Activated T-helper 1 cell treated with anti-CD3 and anti-CD28 coated beads, Interleukin-12 subunit alpha, Interleukin-12 subunit beta, Interleukin-2, Interleukin-4 antibody, amounts not matched to agents 30 ng/mL and 10 ng/mL and 1 ng/mL, durations not matched to agents 14 hours and 24 hours and 36 hours (primary cell): ENCODE measurements around the gene RAB38. TPM values are rescaled to one million over a fixed set of nuclear protein-coding genes. Genes with fewer than 3 reads are reported as not detected.

Experiments
- DNase-seq: peaks from one replicate; pipeline ENCODE4 v3.0.0; 2021; ENCODE audit warnings: low spot score
- H3K27ac Mint-ChIP-seq: one replicate; pipeline ENCODE4 v1.8.0; 2021; ENCODE audit warnings: mild to moderate bottlenecking, mixed read lengths
- H3K27me3 Mint-ChIP-seq: one replicate; pipeline ENCODE4 v1.8.0; 2022; ENCODE audit warnings: mild to moderate bottlenecking, moderate library complexity, mixed read lengths; ENCODE audit not compliant: insufficient read depth
- H3K36me3 Mint-ChIP-seq: one replicate; pipeline ENCODE4 v1.8.0; 2021; ENCODE audit warnings: low read depth, mixed read lengths
- H3K4me1 Mint-ChIP-seq: one replicate; pipeline ENCODE4 v1.8.0; 2021; ENCODE audit warnings: low read depth, mixed read lengths
- H3K4me3 Mint-ChIP-seq: one replicate; pipeline ENCODE4 v1.8.0; 2021; ENCODE audit warnings: mild to moderate bottlenecking, moderate library complexity, mixed read lengths
- H3K9me3 Mint-ChIP-seq: one replicate; pipeline ENCODE4 v1.8.0; 2021; ENCODE audit warnings: mixed read lengths
- intact Hi-C: fragments of 100-400 bp; cut with micrococcal nuclease; formaldehyde crosslinking; loops from one replicate; pipeline ENCODE4 v1.15.1; 2024
- total RNA-seq: library from RNA; stranded (reverse); gene quantifications from 2 replicates; pipeline ENCODE4 v1.2.3, GENCODE V29; 2022

RAB38 gene
- total RNA-seq, 1 donor from 2014 or later: 2.0 TPM

DNA sequence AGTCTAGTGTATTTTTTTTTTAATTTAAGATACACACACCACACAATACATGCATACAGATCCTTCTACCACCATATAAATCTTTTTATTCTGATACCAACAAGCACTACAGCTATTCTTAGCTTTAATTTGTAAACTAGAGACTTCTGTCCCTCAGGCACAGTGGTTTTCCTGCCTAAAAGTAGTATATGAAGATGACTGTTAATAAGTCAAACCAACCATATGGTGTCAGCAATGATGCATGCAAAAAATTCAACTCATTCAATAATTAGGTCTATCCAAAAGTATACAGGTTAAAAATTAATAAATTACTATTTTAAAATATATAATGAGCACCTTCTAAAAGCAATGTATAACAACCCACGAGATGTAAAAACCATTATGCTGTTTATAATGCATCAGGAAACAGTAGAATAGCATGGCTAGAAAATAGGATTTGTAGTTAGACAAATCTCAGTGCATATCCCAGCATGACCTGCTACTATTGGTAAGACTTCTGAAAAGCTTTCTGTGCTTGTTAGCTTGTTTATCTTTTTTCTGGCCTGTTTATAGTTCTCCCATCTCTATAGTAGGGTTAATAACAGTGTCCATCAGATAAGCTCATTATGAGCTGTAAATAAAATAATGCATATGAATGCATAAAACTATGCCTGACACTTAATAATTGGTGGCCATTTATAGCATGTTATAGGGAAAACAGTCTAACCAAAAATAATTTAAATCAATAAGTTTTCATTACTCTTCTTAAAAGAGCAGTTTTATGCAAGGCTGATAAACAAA is 10.2 kb downstream of the RAB38 start:
- H3K9me3 Mint-ChIP-seq: no peaks in the 10 kb centered on the region
- no peaks in the 10 kb centered on the region for H3K4me1 Mint-ChIP-seq
- peaks cover 8% of the 10 kb centered on the region for H3K27me3 Mint-ChIP-seq
- H3K27ac Mint-ChIP-seq: no peak overlapping the region
- no peak for DNase-seq
- no peak overlapping the region for H3K4me3 Mint-ChIP-seq
- intact Hi-C loops: no loop called here
- no peaks in the 10 kb centered on the region for H3K36me3 Mint-ChIP-seq

DNA sequence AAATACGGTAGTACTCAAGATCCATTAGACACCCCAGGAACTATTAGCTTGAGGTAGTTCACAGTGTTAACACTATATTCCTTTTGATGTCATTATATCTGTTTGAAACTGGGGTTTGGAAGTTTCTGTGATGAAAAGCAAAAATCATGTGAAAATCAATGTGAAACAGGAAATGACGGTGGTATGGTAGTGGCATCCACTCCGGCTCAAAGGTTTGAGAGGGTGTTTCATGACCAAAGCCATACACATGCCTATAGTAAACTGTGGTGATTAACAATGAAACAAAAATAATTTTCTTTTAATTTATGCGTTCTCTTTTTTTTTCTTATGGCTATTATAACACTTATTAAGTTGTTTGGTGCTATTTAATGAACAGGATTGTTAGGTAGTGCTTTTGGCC is 10.9 kb downstream of the RAB38 start:
- Mint-ChIP-seq H3K27me3 (peaks cover 12% of the 10 kb centered on the region), H3K27ac (no peak overlapping the region), H3K4me3 (no peak overlapping the region), H3K4me1 (no peaks in the 10 kb centered on the region), H3K9me3 (peaks cover 1% of the 10 kb centered on the region), H3K36me3 (no peaks in the 10 kb centered on the region)
- intact Hi-C loops: no loop called here
- DNase-seq: no peak

DNA sequence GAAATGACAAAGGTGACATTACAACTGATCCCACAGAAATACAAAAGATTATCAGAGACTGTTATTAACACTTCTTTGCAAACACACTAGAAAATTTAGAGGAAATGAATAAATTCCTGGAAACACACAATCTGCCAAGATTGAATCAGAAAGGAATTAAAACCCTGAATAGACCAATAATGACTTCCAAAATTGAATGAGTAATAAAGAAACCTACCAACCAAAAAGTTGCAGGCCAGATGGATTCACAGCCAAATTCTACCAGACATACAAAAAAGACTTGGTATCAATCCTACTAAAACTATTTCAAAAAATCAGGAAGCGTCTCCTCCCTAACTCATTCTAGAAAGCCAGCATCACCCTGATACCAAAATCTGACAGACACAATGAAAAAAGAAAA is 17.2 kb downstream of the RAB38 start:
- Mint-ChIP-seq H3K27ac (no peak overlapping the region), H3K36me3 (no peaks in the 10 kb centered on the region), H3K9me3 (peaks cover 14% of the 10 kb centered on the region), H3K4me1 (no peaks in the 10 kb centered on the region), H3K27me3 (peaks cover 14% of the 10 kb centered on the region), H3K4me3 (no peak overlapping the region)
- DNase-seq: no peak
- intact Hi-C loops: no loop called here

DNA sequence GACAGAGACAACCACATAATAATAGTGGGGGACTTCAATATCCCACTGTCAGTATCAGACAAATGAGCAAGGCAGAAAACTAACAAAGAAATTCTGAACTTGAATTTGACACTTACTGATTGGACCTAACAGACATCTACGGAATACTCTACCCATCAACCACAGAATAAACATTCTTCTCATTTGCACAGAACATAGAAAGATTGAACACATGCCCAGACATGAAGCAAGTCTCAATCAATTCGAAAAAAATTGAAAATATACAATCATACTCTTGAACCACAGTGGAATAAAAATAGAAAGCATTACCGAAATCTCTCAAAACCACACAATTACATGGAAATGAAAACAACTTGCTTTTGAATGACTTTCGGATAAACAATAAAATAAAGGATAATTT is 17.9 kb downstream of the RAB38 start:
- no peaks in the 10 kb centered on the region for H3K4me1 Mint-ChIP-seq
- H3K4me3 Mint-ChIP-seq: no peak overlapping the region
- H3K36me3 Mint-ChIP-seq: no peaks in the 10 kb centered on the region
- intact Hi-C loops: no loop called here
- no peak overlapping the region for H3K27ac Mint-ChIP-seq
- DNase-seq: no peak
- peaks cover 14% of the 10 kb centered on the region for H3K9me3 Mint-ChIP-seq
- peaks cover 11% of the 10 kb centered on the region for H3K27me3 Mint-ChIP-seq

DNA sequence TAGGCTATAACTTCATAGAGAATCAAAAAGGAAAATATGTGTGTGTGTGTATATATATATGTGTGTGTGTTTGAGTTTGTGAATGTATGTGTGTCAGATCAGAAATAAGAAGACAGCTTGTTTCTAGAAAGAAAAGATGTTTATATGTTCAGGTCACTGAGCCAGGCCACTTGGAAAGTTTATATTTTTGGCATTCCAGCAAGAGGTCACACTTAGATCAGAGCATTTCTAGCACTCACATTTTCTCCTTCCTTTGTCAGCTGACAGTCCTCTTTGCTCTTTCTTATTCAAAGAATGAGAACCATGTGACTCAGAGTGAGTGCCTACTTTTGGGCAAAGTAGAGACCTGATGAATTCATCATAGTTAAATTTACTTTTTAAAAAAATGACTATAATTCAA is 22.9 kb downstream of the RAB38 start:
- DNase-seq: no peak
- Mint-ChIP-seq H3K36me3 (no peaks in the 10 kb centered on the region), H3K4me3 (no peak overlapping the region), H3K27me3 (peaks cover 5% of the 10 kb centered on the region), H3K9me3 (peaks cover 10% of the 10 kb centered on the region), H3K27ac (no peak overlapping the region), H3K4me1 (no peaks in the 10 kb centered on the region)
- intact Hi-C loops: no loop called here

DNA sequence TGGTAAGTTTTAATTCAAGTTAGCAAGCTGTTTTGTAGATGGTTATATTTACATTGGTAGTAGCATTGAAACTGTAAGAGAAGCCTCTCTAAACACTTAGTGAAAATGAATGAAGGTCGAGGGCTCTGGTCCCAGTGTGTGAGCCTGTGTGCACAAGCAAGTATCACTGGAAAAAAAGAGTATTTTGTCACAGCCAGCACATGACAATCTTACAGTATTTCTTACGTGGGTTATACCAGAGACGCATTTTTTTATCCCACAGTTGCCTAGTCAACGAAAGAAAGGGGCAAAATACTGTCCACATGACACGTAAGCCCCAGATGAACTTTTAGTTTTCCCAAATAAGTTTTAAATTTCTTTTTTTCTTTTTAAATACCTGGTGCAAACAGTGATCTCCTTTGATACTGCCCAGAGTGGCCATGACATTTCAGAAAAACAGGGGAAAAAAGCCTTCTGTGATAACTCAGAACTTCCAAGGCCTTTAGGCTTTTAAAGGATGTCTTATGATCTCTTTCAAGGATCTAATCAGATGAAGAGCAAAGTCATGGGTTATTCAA is 23.5 kb downstream of the RAB38 start:
- H3K4me1 Mint-ChIP-seq: no peaks in the 10 kb centered on the region
- no peak overlapping the region for H3K4me3 Mint-ChIP-seq
- no peaks in the 10 kb centered on the region for H3K36me3 Mint-ChIP-seq
- no peak overlapping the region for H3K27ac Mint-ChIP-seq
- peaks cover 2% of the 10 kb centered on the region for H3K27me3 Mint-ChIP-seq
- H3K9me3 Mint-ChIP-seq: peaks cover 10% of the 10 kb centered on the region
- no peak for DNase-seq
- intact Hi-C loops: no loop called here

DNA sequence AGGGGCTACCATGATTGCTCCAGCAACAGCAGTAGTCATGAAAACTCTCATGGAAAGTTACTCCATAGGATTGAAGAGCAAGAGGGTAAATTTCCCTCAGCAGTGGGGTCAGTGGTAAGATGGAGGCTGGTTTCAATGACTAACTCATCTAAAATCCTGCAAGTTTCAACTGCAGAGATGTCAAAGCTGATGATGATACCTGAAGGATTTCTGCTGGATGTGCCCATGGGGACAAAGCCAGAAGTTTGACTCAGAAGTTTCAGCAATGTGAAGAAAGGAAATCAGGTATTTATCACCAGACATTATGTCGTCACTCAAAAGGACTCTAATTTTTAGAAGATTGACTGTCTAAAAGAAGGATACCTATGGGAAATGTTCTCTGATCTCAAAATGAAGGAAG is 29.1 kb downstream of the RAB38 start:
- DNase-seq: no peak
- intact Hi-C loops: no loop called here
- H3K4me3 Mint-ChIP-seq: no peak overlapping the region
- H3K27me3 Mint-ChIP-seq: no peaks in the 10 kb centered on the region
- no peaks in the 10 kb centered on the region for H3K4me1 Mint-ChIP-seq
- no peak overlapping the region for H3K27ac Mint-ChIP-seq
- H3K36me3 Mint-ChIP-seq: no peaks in the 10 kb centered on the region
- H3K9me3 Mint-ChIP-seq: no peaks in the 10 kb centered on the region

DNA sequence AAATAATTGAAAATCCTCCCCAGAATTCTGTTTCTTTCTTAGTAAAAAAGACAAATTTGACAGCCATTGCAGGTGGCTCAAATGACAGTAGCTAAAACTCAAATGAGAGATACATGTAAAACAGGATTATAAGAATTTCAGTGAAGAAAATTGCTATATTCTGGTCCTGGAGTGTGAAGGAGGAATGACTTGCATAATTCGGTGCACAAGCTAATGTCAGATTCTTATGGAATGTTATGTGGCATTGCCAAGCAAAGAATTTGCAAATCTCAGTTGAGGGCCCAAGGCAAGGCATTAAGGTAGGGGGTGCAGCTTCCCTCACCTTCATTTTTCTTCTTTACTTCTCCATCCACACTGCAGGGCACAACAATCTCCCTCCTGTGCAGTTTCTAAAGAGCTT is 35.4 kb downstream of the RAB38 start:
- Mint-ChIP-seq H3K4me1 (no peaks in the 10 kb centered on the region), H3K4me3 (no peak overlapping the region), H3K27me3 (peaks cover 3% of the 10 kb centered on the region), H3K27ac (no peak overlapping the region), H3K9me3 (no peaks in the 10 kb centered on the region), H3K36me3 (no peaks in the 10 kb centered on the region)
- intact Hi-C loops: no loop called here
- no peak for DNase-seq

DNA sequence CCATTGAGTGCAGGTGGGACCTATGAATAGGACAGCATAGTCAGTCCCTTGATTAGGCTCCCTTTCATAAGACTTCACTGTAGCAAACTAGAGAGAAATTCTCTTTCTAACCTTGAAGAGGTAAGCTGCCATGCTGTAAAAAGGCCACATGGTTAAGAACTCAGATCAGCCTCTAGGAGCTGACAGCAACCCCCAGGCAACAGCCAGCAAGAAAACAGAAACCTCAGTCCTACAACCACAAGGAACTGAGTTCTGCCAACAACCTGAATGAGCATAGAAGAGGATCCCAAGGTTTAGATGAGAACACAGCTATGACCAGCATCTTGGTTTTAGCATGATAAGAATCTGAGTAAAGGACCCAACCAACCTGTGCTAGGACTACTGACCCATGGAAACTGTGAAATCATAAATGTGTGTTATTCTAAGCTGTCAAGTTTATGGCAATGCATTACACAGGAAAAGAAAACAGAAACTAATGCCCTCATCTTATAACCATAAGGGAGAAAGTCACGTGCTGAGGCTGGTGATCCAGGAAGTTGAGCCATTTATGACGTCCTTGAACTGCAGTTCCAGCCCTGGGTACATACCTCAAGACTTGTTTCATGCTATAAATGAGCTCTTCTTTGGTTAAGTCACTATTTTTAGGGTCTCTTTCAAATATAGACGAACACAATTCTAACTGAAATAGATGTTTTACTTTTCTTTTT is 43.3 kb downstream of the RAB38 start:
- Mint-ChIP-seq H3K4me1 (no peaks in the 10 kb centered on the region), H3K27ac (no peak overlapping the region), H3K36me3 (no peaks in the 10 kb centered on the region), H3K27me3 (peaks cover 2% of the 10 kb centered on the region), H3K4me3 (no peak overlapping the region), H3K9me3 (no peaks in the 10 kb centered on the region)
- intact Hi-C loops: no loop called here
- DNase-seq: no peak

DNA sequence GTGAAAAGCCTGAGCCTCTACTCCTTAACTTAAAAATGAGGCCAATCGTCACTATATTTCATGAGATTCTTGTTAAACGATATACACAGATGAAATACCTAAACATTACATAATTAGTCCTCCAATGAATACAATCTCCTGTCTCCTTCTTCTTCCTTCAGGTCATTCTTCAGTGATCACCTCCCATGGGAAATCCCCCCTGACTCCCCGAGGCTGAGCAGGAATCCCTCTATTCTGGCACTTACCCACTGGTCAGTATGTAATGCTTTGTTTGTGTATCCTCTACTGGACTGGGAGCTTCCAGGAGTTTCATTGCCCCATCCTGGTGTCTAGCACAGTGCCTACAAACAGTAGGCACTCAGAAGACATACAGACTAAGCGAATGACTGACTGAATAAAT is 52.3 kb downstream of the RAB38 start:
- intact Hi-C loops: no loop called here

DNA sequence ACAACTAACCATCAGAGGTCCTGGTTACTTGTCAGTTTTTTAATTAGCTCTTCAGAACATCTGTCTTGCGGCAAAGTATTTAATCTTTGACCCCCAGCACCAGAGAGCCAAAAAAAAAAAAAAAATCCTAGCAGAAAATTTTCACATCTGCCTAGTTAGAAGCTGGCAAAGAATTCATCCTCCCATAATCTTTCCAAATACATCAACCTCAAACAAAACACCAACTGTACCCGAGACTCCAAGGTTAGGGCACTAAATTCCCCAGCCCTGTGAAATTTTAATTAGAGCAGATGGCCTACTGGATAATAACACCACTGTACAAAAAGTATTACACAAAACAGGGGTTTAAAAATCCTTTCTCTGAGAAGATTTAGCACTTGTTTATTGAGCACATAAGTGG is 55.7 kb downstream of the RAB38 start:
- Mint-ChIP-seq H3K36me3 (no peaks in the 10 kb centered on the region), H3K9me3 (no peaks in the 10 kb centered on the region), H3K27me3 (no peaks in the 10 kb centered on the region), H3K4me1 (no peaks in the 10 kb centered on the region), H3K4me3 (no peak overlapping the region), H3K27ac (no peak overlapping the region)
- no peak for DNase-seq
- intact Hi-C loops: no loop called here

More for the DNA sequence above, 52.3 kb downstream of the RAB38 start:
- no peaks in the 10 kb centered on the region for H3K4me1 Mint-ChIP-seq
- H3K4me3 Mint-ChIP-seq: no peak overlapping the region
- peaks cover 3% of the 10 kb centered on the region for H3K27me3 Mint-ChIP-seq
- no peak for DNase-seq
- H3K27ac Mint-ChIP-seq: no peak overlapping the region
- H3K9me3 Mint-ChIP-seq: no peaks in the 10 kb centered on the region
- no peaks in the 10 kb centered on the region for H3K36me3 Mint-ChIP-seq

DNA sequence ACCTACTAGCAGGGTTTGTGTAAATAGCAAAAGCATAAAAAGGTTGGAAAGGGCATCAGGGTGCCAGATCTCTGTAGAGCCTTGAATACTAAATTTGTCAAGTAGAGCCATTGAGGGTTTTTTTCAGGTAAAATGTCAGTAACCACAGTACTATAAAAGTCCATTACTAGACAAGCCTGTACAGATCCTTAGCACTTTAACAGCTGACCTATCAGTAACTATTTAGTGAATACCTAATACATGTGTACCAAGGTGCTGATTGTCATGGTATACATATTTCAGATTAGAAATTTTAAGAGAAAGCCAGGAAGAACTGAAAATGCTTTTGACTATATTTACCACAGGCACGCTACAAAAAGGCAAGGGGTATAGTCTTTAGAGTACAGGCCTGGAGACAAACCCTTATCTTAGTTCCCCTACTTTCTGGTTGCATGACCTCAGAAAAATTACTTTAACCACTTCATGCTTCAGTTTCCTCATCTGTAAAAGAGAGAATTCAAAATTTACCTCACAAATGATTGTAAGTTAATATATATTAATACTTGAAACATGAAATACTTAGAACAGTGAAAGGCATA is 57.9 kb downstream of the RAB38 start:
- intact Hi-C loops: no loop called here
- Mint-ChIP-seq H3K9me3 (no peaks in the 10 kb centered on the region), H3K27me3 (no peaks in the 10 kb centered on the region)

More for the DNA sequence above, 57.9 kb downstream of the RAB38 start:
- H3K36me3 Mint-ChIP-seq: no peaks in the 10 kb centered on the region
- DNase-seq: no peak
- H3K4me1 Mint-ChIP-seq: no peaks in the 10 kb centered on the region
- H3K27ac Mint-ChIP-seq: no peak overlapping the region
- H3K4me3 Mint-ChIP-seq: no peak overlapping the region
